ENCODE measurements around the gene HBA2.

- TF ChIP-seq, protein P1, sequence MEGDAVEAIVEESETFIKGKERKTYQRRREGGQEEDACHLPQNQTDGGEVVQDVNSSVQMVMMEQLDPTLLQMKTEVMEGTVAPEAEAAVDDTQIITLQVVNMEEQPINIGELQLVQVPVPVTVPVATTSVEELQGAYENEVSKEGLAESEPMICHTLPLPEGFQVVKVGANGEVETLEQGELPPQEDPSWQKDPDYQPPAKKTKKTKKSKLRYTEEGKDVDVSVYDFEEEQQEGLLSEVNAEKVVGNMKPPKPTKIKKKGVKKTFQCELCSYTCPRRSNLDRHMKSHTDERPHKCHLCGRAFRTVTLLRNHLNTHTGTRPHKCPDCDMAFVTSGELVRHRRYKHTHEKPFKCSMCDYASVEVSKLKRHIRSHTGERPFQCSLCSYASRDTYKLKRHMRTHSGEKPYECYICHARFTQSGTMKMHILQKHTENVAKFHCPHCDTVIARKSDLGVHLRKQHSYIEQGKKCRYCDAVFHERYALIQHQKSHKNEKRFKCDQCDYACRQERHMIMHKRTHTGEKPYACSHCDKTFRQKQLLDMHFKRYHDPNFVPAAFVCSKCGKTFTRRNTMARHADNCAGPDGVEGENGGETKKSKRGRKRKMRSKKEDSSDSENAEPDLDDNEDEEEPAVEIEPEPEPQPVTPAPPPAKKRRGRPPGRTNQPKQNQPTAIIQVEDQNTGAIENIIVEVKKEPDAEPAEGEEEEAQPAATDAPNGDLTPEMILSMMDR (IDR thresholded peaks at IDR 0.05), result no peak
- TF ChIP-seq POLR2A (IDR thresholded peaks at IDR 0.05), result no peak
- no peak for TF ChIP-seq EP300 (IDR thresholded peaks at IDR 0.05)
- no peak for TF ChIP-seq POLR2AphosphoS5 (IDR thresholded peaks at IDR 0.05)
Observed at GRCh38 chr16:143456-143855, 29.2 kb upstream of the HBA2 start.

Measured in upper lobe of left lung (tissue), 4 donors.